HG03196 (cell line): Measurements from ENCODE around the gene PHF20.
"Not testable (repeated sequence)": the region's sequence is repeated elsewhere in the genome, so short reads cannot be mapped to it uniquely, and the experiment has no call there.

Source experiments
- ATAC-seq: cut with Tn5 transposase; IDR thresholded peaks from one replicate; pipeline ENCODE4 v1.9.1; 2021; ENCODE audit not compliant: unreplicated experiment

PHF20 gene

GRCh38 chr20:35968930-35969329 lies 197.1 kb downstream of the PHF20 start:
- no peak for ATAC-seq

- ATAC-seq = no peak
Observed at GRCh38 chr20:35971981-35972380, 200.2 kb downstream of the PHF20 start.

- ATAC-seq = no peak
Observed at GRCh38 chr20:35972462-35972861, 200.6 kb downstream of the PHF20 start.

GRCh38 chr20:35974256-35974655 lies 202.4 kb downstream of the PHF20 start:
- no peak for ATAC-seq

GRCh38 chr20:35975576-35976373 lies 204.0 kb downstream of the PHF20 start:
- ATAC-seq = no peak

- ATAC-seq = no peak
Observed at GRCh38 chr20:35978041-35978513, 206.3 kb downstream of the PHF20 start.

- ATAC-seq = no peak
Observed at GRCh38 chr20:35979544-35979943, 207.7 kb downstream of the PHF20 start.

- no peak for ATAC-seq
Observed at GRCh38 chr20:35981969-35982368, 210.2 kb downstream of the PHF20 start.

GRCh38 chr20:35984382-35984781 lies 212.6 kb downstream of the PHF20 start:
- ATAC-seq = no peak

GRCh38 chr20:35985806-35986205 lies 214.0 kb downstream of the PHF20 start:
- no peak for ATAC-seq

- ATAC-seq = no peak
Observed at GRCh38 chr20:35988910-35989463, 217.2 kb downstream of the PHF20 start.

GRCh38 chr20:35991142-35991771 lies 219.4 kb downstream of the PHF20 start:
- ATAC-seq = no peak

- no peak for ATAC-seq
Observed at GRCh38 chr20:35992713-35993335, 221.0 kb downstream of the PHF20 start.

- no peak for ATAC-seq
Observed at GRCh38 chr20:35994994-35995453, 223.2 kb downstream of the PHF20 start.

GRCh38 chr20:35996492-35996891 lies 224.7 kb downstream of the PHF20 start:
- not testable (repeated sequence) for ATAC-seq
